HepG2 (cell line): ENCODE measurements around the gene PEX12. TPM values are rescaled to one million over a fixed set of nuclear protein-coding genes. Genes with fewer than 3 reads are reported as not detected.

Experiments
- ARID3A ChIP-seq: IDR thresholded peaks from 2 replicates; pipeline ENCODE4 v1.6.1; 2012; ENCODE audit warnings: low read depth, low read length, improper control_type of control experiment
- CENPX ChIP-seq: sonication (generic); formaldehyde crosslinking; IDR thresholded peaks from 2 replicates; pipeline ENCODE4 v1.9.0; 2021; ENCODE audit warnings: mild to moderate bottlenecking, missing genetic modification reagents, moderate library complexity
- EP300 ChIP-seq, 3 experiments: sonication (generic) in 1 of 3; formaldehyde crosslinking in 1 of 3; IDR thresholded peaks; 2 replicates each; pipeline versions ENCODE4 v1.5.1 to v1.6.1; 2011 to 2020; ENCODE audit warnings: low read depth in 2 of 3, low read length in 2 of 3, borderline replicate concordance in 1 of 3, improper control_type of control experiment in 1 of 3, mild to moderate bottlenecking in 1 of 3, missing genetic modification reagents in 1 of 3, moderate library complexity in 1 of 3
- FOXK1 ChIP-seq: sonication (generic); formaldehyde crosslinking; IDR thresholded peaks from 2 replicates; pipeline ENCODE4 v1.4.0; 2020; ENCODE audit warnings: low read depth, missing genetic modification reagents, borderline replicate concordance
- HMG20B ChIP-seq: conservative IDR thresholded peaks from 2 replicates; pipeline ENCODE4 v1.6.1; 2016; ENCODE audit warnings: missing genetic modification reagents, missing compliant biosample characterization
- KDM6A ChIP-seq: IDR thresholded peaks from 2 replicates; pipeline ENCODE4 v1.6.1; 2016; ENCODE audit warnings: low read depth
- MED8 ChIP-seq: sonication (generic); formaldehyde crosslinking; IDR thresholded peaks from 2 replicates; pipeline ENCODE4 v1.8.1; 2023; ENCODE audit warnings: mild to moderate bottlenecking, missing genetic modification reagents; ENCODE audit not compliant: insufficient replicate concordance
- MYC ChIP-seq: sonication (generic); formaldehyde crosslinking; IDR thresholded peaks from 2 replicates; pipeline ENCODE4 v1.9.0; 2021; ENCODE audit warnings: missing genetic modification reagents, borderline replicate concordance
- NFAT5 ChIP-seq: sonication (generic); formaldehyde crosslinking; IDR thresholded peaks from 2 replicates; pipeline ENCODE4 v1.4.0; 2020; ENCODE audit warnings: missing genetic modification reagents
- NPAS2 ChIP-seq: sonication (generic); formaldehyde crosslinking; IDR thresholded peaks from 2 replicates; pipeline ENCODE4 v1.8.0; 2022; ENCODE audit warnings: mild to moderate bottlenecking, missing genetic modification reagents, borderline replicate concordance
- PHF5A ChIP-seq: IDR thresholded peaks from one replicate; pipeline ENCODE4 v1.6.1; 2018; ENCODE audit warnings: low read depth, missing genetic modification reagents; ENCODE audit not compliant: unreplicated experiment
- POLR2G ChIP-seq: fragments of 200-400 bp; formaldehyde crosslinking; IDR thresholded peaks from 2 replicates; pipeline ENCODE4 v1.6.1; 2018; ENCODE audit warnings: mild to moderate bottlenecking, low read depth, low read length, moderate library complexity
- PRMT3 ChIP-seq: sonication (generic); formaldehyde crosslinking; IDR thresholded peaks from 2 replicates; pipeline ENCODE4 v1.8.1; 2022; ENCODE audit warnings: low read depth, mild to moderate bottlenecking, moderate library complexity, missing genetic modification reagents, borderline replicate concordance
- RFX3 ChIP-seq: IDR thresholded peaks from 2 replicates; pipeline ENCODE4 v1.6.1; 2016; ENCODE audit warnings: missing biosample characterization, missing genetic modification reagents
- TEAD3 ChIP-seq: optimal IDR thresholded peaks from 2 replicates; pipeline ENCODE3; 2016; ENCODE audit warnings: borderline replicate concordance
- ZBTB2 ChIP-seq: sonication (generic); formaldehyde crosslinking; IDR thresholded peaks from 2 replicates; pipeline ENCODE4 v1.8.0; 2022; ENCODE audit warnings: low read depth, missing genetic modification reagents
- ZFAT ChIP-seq: sonication (generic); formaldehyde crosslinking; conservative IDR thresholded peaks from 2 replicates; pipeline ENCODE4 v1.8.1; 2023; ENCODE audit warnings: missing genetic modification reagents, inconsistent platforms
- ZNF101 ChIP-seq: sonication (generic); formaldehyde crosslinking; IDR thresholded peaks from 2 replicates; pipeline ENCODE4 v1.4.0; 2020; ENCODE audit warnings: mild to moderate bottlenecking, low read depth, missing genetic modification reagents, borderline replicate concordance
- ZNF263 ChIP-seq: sonication (generic); formaldehyde crosslinking; IDR thresholded peaks from 2 replicates; pipeline ENCODE4 v1.4.0; 2020; ENCODE audit warnings: missing genetic modification reagents
- polyA plus RNA-seq, 8 experiments: library from polyadenylated mRNA; depleted of rRNA in 3 of 8; stranded (reverse) in 7 of 8; unstranded in 1 of 8; fragments of >200 nt; fragmentation: Illumina TruSeq in 4 of 8; extraction: Trizol in 4 of 8; gene quantifications; 2 replicates each; pipeline versions ENCODE4 v1.2.1 to v1.2.3, GENCODE V29; 2011 to 2016; ENCODE audit warnings: low read depth in 4 of 8, missing spikeins in 1 of 8, mixed read lengths in 1 of 8; ENCODE audit not compliant: insufficient read depth in 1 of 8
- total RNA-seq, 5 experiments: library from RNA; depleted of rRNA; stranded (reverse); fragments of >200 nt; fragmentation: Illumina TruSeq; extraction: Trizol; gene quantifications; 2 replicates each; pipeline ENCODE4 v1.2.3, GENCODE V29; 2016; ENCODE audit warnings: low read depth in 1 of 5

Gene PEX12
- total and polyA plus RNA-seq, 2 of the 13 experiments (the other 11 are each of a cell fraction or from before 2014, with no cell fraction given), result 5.1 to 11.9 TPM

- no peak for TF ChIP-seq KDM6A (CRISPR knock-in tag)
- peak; percentile 74; the same call in 1 of the 2 replicates for TF ChIP-seq MYC (CRISPR knock-in tag)
- no peak for TF ChIP-seq RFX3 (CRISPR knock-in tag)
- TF ChIP-seq EP300 (IDR thresholded peaks at IDR 0.05; ENCODE audit: low read depth in 2 of 2, low read length in 2 of 2), result no peak
- no peak; the same call in 1 of the 2 replicates for TF ChIP-seq EP300 (CRISPR knock-in tag; IDR thresholded peaks at IDR 0.05; ENCODE audit: borderline replicate concordance)
- no peak for TF ChIP-seq MED8
- TF ChIP-seq PRMT3 (CRISPR knock-in tag), result no peak
- TF ChIP-seq ZFAT (CRISPR knock-in tag), result no peak
- TF ChIP-seq FOXK1, result peak; percentile 88; the same call in 1 of the 2 replicates
- TF ChIP-seq ZBTB2 (CRISPR knock-in tag), result no peak
- peak; percentile 49 for TF ChIP-seq TEAD3
- peak; percentile 70 for TF ChIP-seq PHF5A (CRISPR knock-in tag)
- no peak for TF ChIP-seq CENPX (CRISPR knock-in tag)
- TF ChIP-seq ARID3A, result no peak
- peak; percentile 74 for TF ChIP-seq POLR2G
- TF ChIP-seq ZNF263 (CRISPR knock-in tag), result no peak; the same call in 1 of the 2 replicates
- 0 out of 2 replicates have a peak, but pooled peaks have one; percentile 38 for TF ChIP-seq HMG20B
- TF ChIP-seq ZNF101 (CRISPR knock-in tag), result no peak
- no peak for TF ChIP-seq NFAT5 (CRISPR knock-in tag)
- no peak for TF ChIP-seq NPAS2 (CRISPR knock-in tag)
Measured at GRCh38 chr17:35587074-35587961, 8.9 kb upstream of the PEX12 start, which contains the start of gene AP2B1 (continued).
